ENCODE results near the gene USP6NL.

USP6NL gene

DNA sequence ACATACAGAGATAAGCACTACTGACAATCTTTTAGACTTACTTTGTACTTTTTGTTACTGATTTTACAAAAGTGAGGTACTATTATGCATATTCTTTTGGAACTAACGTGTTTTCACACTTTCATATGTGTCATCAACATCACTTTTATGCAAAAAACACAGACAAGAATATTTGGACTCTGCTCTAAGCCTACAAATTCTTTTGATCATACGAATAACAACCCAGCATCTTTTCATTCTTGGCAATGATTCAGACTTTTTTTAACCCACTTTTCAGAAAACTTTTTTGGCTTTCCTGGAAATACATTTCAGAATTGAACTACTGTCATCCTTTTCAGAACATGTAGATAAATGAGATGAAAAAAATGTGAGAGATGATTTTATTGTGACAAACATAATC lies 30.2 kb downstream of the USP6NL start:
- Histone ChIP-seq H3K9me3 (replicated peaks in 1 of 2; ENCODE audit: control insufficient read depth in 2 of 2, insufficient read depth in 1 of 2, low read depth in 1 of 2, low read length in 2 of 2) (peaks cover 3 to 32% of the 10 kb centered on the region in 2 donors), H3K79me1 (ENCODE audit: low read depth, low read length) (peaks cover 2% of the 10 kb centered on the region), H3K23ac (ENCODE audit: low read depth, low read length, poor library complexity) (no peak overlapping the region), H3K27me3 (ENCODE audit: control insufficient read depth in 3 of 3, insufficient read depth in 3 of 3, low read depth in 1 of 3, low read length in 3 of 3) (no peaks in the 10 kb centered on the region), H2BK12ac (ENCODE audit: low read length) (no peak overlapping the region), H2BK5ac (ENCODE audit: low read length) (no peak overlapping the region), H2BK120ac (ENCODE audit: low read depth, low read length) (no peak overlapping the region), H4K91ac (ENCODE audit: low read depth, low read length, poor library complexity) (no peak overlapping the region), H3K4me2 (ENCODE audit: insufficient read depth, low read length, poor library complexity, severe bottlenecking) (no peak overlapping the region), H3K36me3 (replicated peaks in 1 of 2; ENCODE audit: control insufficient read depth in 2 of 2, insufficient read depth in 2 of 2, low read length in 2 of 2) (peaks cover 3 to 12% of the 10 kb centered on the region in 2 donors), H3K27ac (replicated peaks; ENCODE audit: low read length) (no peak overlapping the region), H4K8ac (ENCODE audit: low read depth, low read length) (no peak overlapping the region), H3K4ac (ENCODE audit: low read length) (no peak overlapping the region), H3K14ac (ENCODE audit: low read length) (no peak overlapping the region), H2BK15ac (ENCODE audit: low read length) (no peak overlapping the region), H2AK5ac (ENCODE audit: low read depth, low read length) (no peak overlapping the region), H3K4me1 (ENCODE audit: control insufficient read depth in 2 of 2, insufficient read depth in 1 of 2, low read depth in 1 of 2, low read length in 2 of 2) (no peaks in the 10 kb centered on the region), H3K9ac (ENCODE audit: low read depth, low read length, poor library complexity) (no peak overlapping the region), H3K18ac (ENCODE audit: low read length) (no peak overlapping the region), H3K4me3 (ENCODE audit: low read length in 2 of 2) (no peak overlapping the region), H2AFZ (ENCODE audit: low read length) (no peak overlapping the region)
- DNase-seq (ENCODE audit: low spot score), result no peak
- no CpG with 5 or more reads among the region's 2 CpGs for WGBS, 2 donors (ENCODE audit: extremely low coverage in 2 of 2, insufficient read length in 2 of 2, insufficient replicate concordance in 1 of 2)

DNA sequence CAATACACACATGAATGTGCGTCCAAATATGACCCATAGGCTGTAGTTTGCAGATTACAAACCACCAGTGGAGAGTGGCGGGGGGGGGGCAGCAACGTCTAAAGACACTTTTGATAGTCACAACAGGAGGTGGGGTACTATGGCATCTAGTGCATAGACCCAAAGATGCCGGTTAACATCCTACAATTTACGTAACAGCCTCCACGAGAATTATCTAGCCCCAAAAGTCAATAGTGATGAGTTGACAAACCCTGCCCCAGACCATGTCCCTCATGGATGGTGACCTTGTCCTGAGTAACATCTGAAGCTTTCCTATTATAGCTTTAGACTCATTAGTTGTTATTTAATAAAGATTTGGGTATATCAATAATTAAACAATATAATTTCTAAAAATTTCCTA lies 31.6 kb downstream of the USP6NL start:
- Histone ChIP-seq H2BK5ac (ENCODE audit: low read length) (no peak overlapping the region), H2BK15ac (ENCODE audit: low read length) (no peak overlapping the region), H3K4ac (ENCODE audit: low read length) (no peak overlapping the region), H3K4me2 (ENCODE audit: insufficient read depth, low read length, poor library complexity, severe bottlenecking) (no peak overlapping the region), H3K23ac (ENCODE audit: low read depth, low read length, poor library complexity) (no peak overlapping the region), H3K4me3 (ENCODE audit: low read length in 2 of 2) (no peak overlapping the region), H2AFZ (ENCODE audit: low read length) (no peak overlapping the region), H4K8ac (ENCODE audit: low read depth, low read length) (no peak overlapping the region), H3K27ac (replicated peaks; ENCODE audit: low read length) (no peak overlapping the region), H3K36me3 (replicated peaks in 1 of 2; ENCODE audit: control insufficient read depth in 2 of 2, insufficient read depth in 2 of 2, low read length in 2 of 2) (peaks cover 0 to 7% of the 10 kb centered on the region in 2 donors), H3K27me3 (ENCODE audit: control insufficient read depth in 3 of 3, insufficient read depth in 3 of 3, low read depth in 1 of 3, low read length in 3 of 3) (no peaks in the 10 kb centered on the region), H3K79me1 (ENCODE audit: low read depth, low read length) (peaks cover 2% of the 10 kb centered on the region), H4K91ac (ENCODE audit: low read depth, low read length, poor library complexity) (no peak overlapping the region), H3K4me1 (ENCODE audit: control insufficient read depth in 2 of 2, insufficient read depth in 1 of 2, low read depth in 1 of 2, low read length in 2 of 2) (peaks cover 0 to 2% of the 10 kb centered on the region in 2 donors), H2BK120ac (ENCODE audit: low read depth, low read length) (no peak overlapping the region), H2BK12ac (ENCODE audit: low read length) (no peak overlapping the region), H3K18ac (ENCODE audit: low read length) (no peak overlapping the region), H2AK5ac (ENCODE audit: low read depth, low read length) (no peak overlapping the region), H3K9ac (ENCODE audit: low read depth, low read length, poor library complexity) (no peak overlapping the region), H3K9me3 (replicated peaks in 1 of 2; ENCODE audit: control insufficient read depth in 2 of 2, insufficient read depth in 1 of 2, low read depth in 1 of 2, low read length in 2 of 2) (peaks cover 0 to 20% of the 10 kb centered on the region in 2 donors), H3K14ac (ENCODE audit: low read length) (no peak overlapping the region)
- WGBS, 2 donors (ENCODE audit: extremely low coverage in 2 of 2, insufficient read length in 2 of 2, insufficient replicate concordance in 1 of 2), result no CpG with 5 or more reads among the region's 6 CpGs
- no peak for DNase-seq (ENCODE audit: low spot score)

DNA sequence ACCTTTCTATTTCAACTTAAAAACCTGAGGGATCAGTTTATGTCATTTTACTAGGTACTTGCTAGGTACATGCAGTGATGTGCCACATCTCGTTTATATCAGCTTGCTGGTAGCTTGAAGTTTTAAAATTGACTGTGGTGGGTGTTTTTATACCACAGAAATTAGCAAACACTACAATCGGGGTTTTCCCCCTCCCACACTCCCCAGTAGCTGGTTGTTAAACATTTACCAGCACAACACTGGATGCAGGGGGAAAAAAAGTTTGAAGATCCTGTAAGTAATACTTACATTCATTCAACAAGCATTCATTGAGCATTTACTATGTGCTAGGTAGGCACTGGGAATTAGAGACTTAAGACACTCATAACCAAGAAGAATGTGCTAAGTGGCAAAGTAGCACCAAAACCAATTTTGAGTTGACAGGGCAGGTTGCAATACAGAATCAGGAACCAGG lies 32.6 kb downstream of the USP6NL start:
- no CpG with 5 or more reads among the region's 2 CpGs for WGBS, 2 donors (ENCODE audit: extremely low coverage in 2 of 2, insufficient read length in 2 of 2, insufficient replicate concordance in 1 of 2)

DNA sequence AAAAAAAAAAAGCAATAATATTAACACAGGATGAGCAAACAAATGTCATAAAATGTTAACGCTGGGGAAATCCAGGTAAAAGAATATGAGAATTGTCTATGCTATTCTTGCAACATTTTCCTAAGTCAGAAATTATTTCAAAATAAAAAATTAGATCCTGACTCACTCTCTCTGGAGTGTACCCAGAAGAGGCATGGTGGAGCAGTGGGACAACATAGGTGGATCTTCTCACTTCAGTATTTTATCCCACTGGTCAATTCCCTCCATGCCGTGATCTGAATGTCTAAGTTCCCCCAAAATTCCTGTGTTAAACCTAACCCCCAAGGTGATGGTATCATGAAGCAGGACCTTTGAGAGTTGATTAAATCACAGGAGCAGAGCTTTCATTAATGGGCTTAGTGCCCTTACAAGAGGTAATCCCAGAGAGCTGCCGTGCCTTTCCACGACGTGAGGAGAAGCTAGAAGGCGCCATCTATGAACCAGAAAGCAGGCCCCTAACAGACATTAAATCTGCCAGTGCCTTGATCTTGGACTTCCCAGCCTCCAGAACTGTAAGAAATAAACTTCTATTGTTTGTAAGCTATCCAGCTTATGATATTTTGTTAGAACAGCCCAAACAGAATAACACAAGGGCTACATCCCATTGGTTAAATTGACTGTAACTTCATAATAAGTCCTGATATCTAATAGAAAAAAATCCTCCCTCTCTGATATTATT lies 35.2 kb downstream of the USP6NL start:
- no peak overlapping the region for H4K91ac ChIP-seq (ENCODE audit: low read depth, low read length, poor library complexity)
- DNase-seq (ENCODE audit: low spot score), result no peak
- no peak overlapping the region for H3K27ac ChIP-seq (replicated peaks; ENCODE audit: low read length)
- H3K23ac ChIP-seq (ENCODE audit: low read depth, low read length, poor library complexity), result no peak overlapping the region
- no peaks in the 10 kb centered on the region for H3K27me3 ChIP-seq (ENCODE audit: control insufficient read depth in 3 of 3, insufficient read depth in 3 of 3, low read depth in 1 of 3, low read length in 3 of 3)
- no peak overlapping the region for H3K4me3 ChIP-seq (ENCODE audit: low read length in 2 of 2)
- H2AFZ ChIP-seq (ENCODE audit: low read length), result no peak overlapping the region
- no CpG with 5 or more reads among the region's 6 CpGs for WGBS, 2 donors (ENCODE audit: extremely low coverage in 2 of 2, insufficient read length in 2 of 2, insufficient replicate concordance in 1 of 2)
- no peak overlapping the region for H4K8ac ChIP-seq (ENCODE audit: low read depth, low read length)
- H3K18ac ChIP-seq (ENCODE audit: low read length), result no peak overlapping the region
- H3K9me3 ChIP-seq (replicated peaks in 1 of 2; ENCODE audit: control insufficient read depth in 2 of 2, insufficient read depth in 1 of 2, low read depth in 1 of 2, low read length in 2 of 2), result peaks cover 0 to 3% of the 10 kb centered on the region in 2 donors
- no peak overlapping the region for H2BK5ac ChIP-seq (ENCODE audit: low read length)
- H2AK5ac ChIP-seq (ENCODE audit: low read depth, low read length), result no peak overlapping the region
- H3K4me1 ChIP-seq (ENCODE audit: control insufficient read depth in 2 of 2, insufficient read depth in 1 of 2, low read depth in 1 of 2, low read length in 2 of 2), result peaks cover 0 to 2% of the 10 kb centered on the region in 2 donors
- H3K14ac ChIP-seq (ENCODE audit: low read length), result no peak overlapping the region
- H3K4me2 ChIP-seq (ENCODE audit: insufficient read depth, low read length, poor library complexity, severe bottlenecking), result no peak overlapping the region
- H3K79me1 ChIP-seq (ENCODE audit: low read depth, low read length), result no peaks in the 10 kb centered on the region
- H2BK12ac ChIP-seq (ENCODE audit: low read length), result no peak overlapping the region
- no peak overlapping the region for H3K4ac ChIP-seq (ENCODE audit: low read length)
- H3K9ac ChIP-seq (ENCODE audit: low read depth, low read length, poor library complexity), result no peak overlapping the region
- H2BK15ac ChIP-seq (ENCODE audit: low read length), result no peak overlapping the region
- no peak overlapping the region for H2BK120ac ChIP-seq (ENCODE audit: low read depth, low read length)
- peaks cover 0 to 5% of the 10 kb centered on the region in 2 donors for H3K36me3 ChIP-seq (replicated peaks in 1 of 2; ENCODE audit: control insufficient read depth in 2 of 2, insufficient read depth in 2 of 2, low read length in 2 of 2)

More for the DNA sequence above, 32.6 kb downstream of the USP6NL start:
- no peak overlapping the region for H2BK120ac ChIP-seq (ENCODE audit: low read depth, low read length)
- H2BK15ac ChIP-seq (ENCODE audit: low read length), result no peak overlapping the region
- H2BK5ac ChIP-seq (ENCODE audit: low read length), result no peak overlapping the region
- peaks cover 0 to 2% of the 10 kb centered on the region in 2 donors for H3K4me1 ChIP-seq (ENCODE audit: control insufficient read depth in 2 of 2, insufficient read depth in 1 of 2, low read depth in 1 of 2, low read length in 2 of 2)
- H2AFZ ChIP-seq (ENCODE audit: low read length), result no peak overlapping the region
- H3K4me2 ChIP-seq (ENCODE audit: insufficient read depth, low read length, poor library complexity, severe bottlenecking), result no peak overlapping the region
- H3K4me3 ChIP-seq (ENCODE audit: low read length in 2 of 2), result no peak overlapping the region
- H2AK5ac ChIP-seq (ENCODE audit: low read depth, low read length), result no peak overlapping the region
- no peak overlapping the region for H3K27ac ChIP-seq (replicated peaks; ENCODE audit: low read length)
- no peak overlapping the region for H3K4ac ChIP-seq (ENCODE audit: low read length)
- no peak overlapping the region for H3K18ac ChIP-seq (ENCODE audit: low read length)
- H3K36me3 ChIP-seq (replicated peaks in 1 of 2; ENCODE audit: control insufficient read depth in 2 of 2, insufficient read depth in 2 of 2, low read length in 2 of 2), result peaks cover 0 to 5% of the 10 kb centered on the region in 2 donors
- peaks cover 0 to 10% of the 10 kb centered on the region in 2 donors for H3K9me3 ChIP-seq (replicated peaks in 1 of 2; ENCODE audit: control insufficient read depth in 2 of 2, insufficient read depth in 1 of 2, low read depth in 1 of 2, low read length in 2 of 2)
- no peak overlapping the region for H2BK12ac ChIP-seq (ENCODE audit: low read length)
- no peak overlapping the region for H4K91ac ChIP-seq (ENCODE audit: low read depth, low read length, poor library complexity)
- no peak overlapping the region for H4K8ac ChIP-seq (ENCODE audit: low read depth, low read length)
- no peak for DNase-seq (ENCODE audit: low spot score)
- no peaks in the 10 kb centered on the region for H3K27me3 ChIP-seq (ENCODE audit: control insufficient read depth in 3 of 3, insufficient read depth in 3 of 3, low read depth in 1 of 3, low read length in 3 of 3)
- H3K79me1 ChIP-seq (ENCODE audit: low read depth, low read length), result peaks cover 2% of the 10 kb centered on the region
- no peak overlapping the region for H3K14ac ChIP-seq (ENCODE audit: low read length)
- no peak overlapping the region for H3K9ac ChIP-seq (ENCODE audit: low read depth, low read length, poor library complexity)
- no peak overlapping the region for H3K23ac ChIP-seq (ENCODE audit: low read depth, low read length, poor library complexity)
